ENCODE results near the gene MAGI3.

Gene MAGI3

GRCh38 chr1:113681596-113682337 is 291.5 kb downstream of the MAGI3 start:
- no peak overlapping the region for H3K4me3 ChIP-seq (ENCODE audit: low read depth, low read length)
- DNase-seq (ENCODE audit: low read depth), result no peak

GRCh38 chr1:113683384-113684152 is 293.3 kb downstream of the MAGI3 start:
- DNase-seq (ENCODE audit: low read depth), result peak; percentile 9
- no peak for TF ChIP-seq CTCF (conservative IDR thresholded peaks at IDR 0.05; ENCODE audit: low read depth, low read length)
- no peak overlapping the region for H3K4me3 ChIP-seq (ENCODE audit: low read depth, low read length)

More at GRCh38 chr1:113681596-113682337, 291.5 kb downstream of the MAGI3 start:
- no peak for TF ChIP-seq CTCF (conservative IDR thresholded peaks at IDR 0.05; ENCODE audit: low read depth, low read length)

DNA sequence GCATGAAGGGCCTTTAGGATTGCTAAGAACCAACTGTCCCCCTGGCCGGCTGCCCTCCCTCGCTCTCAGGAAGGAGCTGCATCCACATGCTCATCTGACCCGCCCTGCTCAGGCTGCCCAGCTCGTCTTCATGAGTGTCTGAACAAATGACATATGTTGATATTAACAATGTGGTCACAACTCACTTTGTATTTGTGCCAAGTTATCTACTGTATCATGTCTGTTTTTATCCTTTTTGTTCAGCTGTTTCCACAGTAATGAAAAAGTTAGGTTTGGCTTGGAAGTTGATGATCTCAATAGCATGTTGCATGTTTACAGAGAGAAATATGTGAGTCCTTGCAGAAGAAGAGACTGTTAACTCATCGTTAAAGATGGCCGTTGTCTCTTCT is 293.8 kb downstream of the MAGI3 start:
- peak; percentile 68 for DNase-seq (ENCODE audit: low read depth)
- no peak overlapping the region for H3K4me3 ChIP-seq (ENCODE audit: low read depth, low read length)
- no peak for TF ChIP-seq CTCF (conservative IDR thresholded peaks at IDR 0.05; ENCODE audit: low read depth, low read length)

DNA sequence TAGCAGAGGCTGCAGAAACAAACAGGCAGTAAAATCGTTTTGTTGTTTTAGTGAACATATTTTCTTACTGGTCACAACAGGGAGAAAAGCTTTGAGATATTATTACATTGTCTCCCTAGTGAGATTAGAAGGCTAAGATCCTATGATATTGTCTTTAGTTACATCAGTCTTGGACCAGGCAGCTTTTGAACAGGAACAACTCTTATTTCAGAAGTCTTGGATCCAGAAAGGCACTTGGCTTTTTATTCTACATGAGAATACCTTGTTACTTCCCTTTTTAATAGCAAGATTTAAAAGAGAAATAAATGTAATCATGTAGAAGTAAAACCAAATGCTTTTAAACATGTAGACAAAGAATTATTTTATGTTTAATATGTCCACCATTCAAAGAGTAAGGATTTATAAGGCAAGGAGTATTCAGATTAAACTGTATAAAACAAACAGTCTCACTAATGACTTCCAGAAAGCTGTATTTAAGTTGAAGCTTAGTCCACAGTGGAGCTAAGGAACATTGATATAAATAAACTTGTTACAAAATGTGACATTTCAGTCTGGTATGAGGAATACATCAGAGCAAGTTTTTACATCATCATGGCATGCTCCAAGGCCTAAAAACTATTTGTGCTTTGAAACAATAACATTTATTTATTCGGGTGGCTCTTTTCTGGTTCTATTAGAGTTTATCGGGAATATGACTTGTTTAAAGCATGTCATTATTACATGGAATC is 296.7 kb downstream of the MAGI3 start:
- no peak for TF ChIP-seq CTCF (conservative IDR thresholded peaks at IDR 0.05; ENCODE audit: low read depth, low read length)
- no peak overlapping the region for H3K4me3 ChIP-seq (ENCODE audit: low read depth, low read length)
- peak; percentile 23 for DNase-seq (ENCODE audit: low read depth)

DNA sequence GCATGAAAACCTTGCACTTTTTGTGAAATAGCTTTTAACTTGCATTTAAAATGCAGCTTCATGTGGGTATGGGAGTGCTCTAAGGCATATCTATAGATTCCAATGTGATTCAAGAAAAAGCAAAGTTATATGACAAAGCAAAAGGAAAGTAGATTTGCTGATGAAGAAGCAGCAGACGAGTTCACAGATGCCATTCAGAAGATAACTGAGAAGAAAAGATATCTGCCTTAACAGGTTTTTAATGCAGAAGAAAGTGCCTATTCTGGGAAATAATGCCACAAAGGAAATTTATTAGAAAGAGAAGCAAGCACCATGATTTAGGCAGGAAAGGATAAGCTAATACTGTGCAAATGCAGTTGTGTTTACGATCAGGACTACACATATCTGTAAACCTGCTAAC is 300.9 kb downstream of the MAGI3 start:
- TF ChIP-seq CTCF (conservative IDR thresholded peaks at IDR 0.05; ENCODE audit: low read depth, low read length), result no peak
- DNase-seq (ENCODE audit: low read depth), result no peak
- no peak overlapping the region for H3K4me3 ChIP-seq (ENCODE audit: low read depth, low read length)

DNA sequence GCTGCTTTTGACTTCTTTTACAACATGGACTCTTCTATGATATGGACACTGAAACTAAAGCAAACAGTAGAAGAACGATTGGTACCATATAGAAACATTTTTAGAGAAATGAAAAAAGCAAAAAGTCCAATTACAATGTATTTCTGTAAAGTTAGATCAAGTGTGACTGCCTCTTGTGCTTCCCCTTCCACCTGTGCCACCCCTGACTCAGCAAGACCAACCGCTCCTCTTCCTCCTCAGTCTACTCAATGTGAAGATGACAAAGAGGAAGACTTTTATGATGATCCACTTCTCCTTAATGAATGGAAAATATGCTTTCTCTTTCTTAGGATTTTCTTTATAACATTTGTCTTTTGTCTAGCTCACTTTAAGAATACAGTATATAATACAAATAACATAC is 302.0 kb downstream of the MAGI3 start:
- no peak for TF ChIP-seq CTCF (conservative IDR thresholded peaks at IDR 0.05; ENCODE audit: low read depth, low read length)
- no peak for DNase-seq (ENCODE audit: low read depth)
- H3K4me3 ChIP-seq (ENCODE audit: low read depth, low read length), result no peak overlapping the region
